GM23338 (cell line): ENCODE data around the gene MIR17HG. TPM values are rescaled to one million over a fixed set of nuclear protein-coding genes. Genes with fewer than 3 reads are reported as not detected.

Experiments
- ATAC-seq: fragments of 200-7000 bp; cut with Tn5 transposase; 3 replicates; pipeline ENCODE4 v1.9.1; 2020
- DNase-seq: peaks from one replicate; pipeline ENCODE4 v3.0.0-alpha.2; 2015; ENCODE audit warnings: low spot score
- H2AFZ ChIP-seq: fragments of 200-600 bp; sonication (generic); 2 replicates; pipeline ENCODE4 v1.8.0; 2016; ENCODE audit warnings: antibody characterized with exemption, mild to moderate bottlenecking, moderate library complexity
- H3F3A ChIP-seq: fragments of 200-600 bp; sonication (generic); replicated peaks from 2 replicates; pipeline ENCODE4 v1.8.0; 2017; ENCODE audit warnings: antibody characterized with exemption, mixed run types, low read depth
- H3K27ac ChIP-seq: fragments of 200-600 bp; sonication (generic); 2 replicates; pipeline ENCODE4 v1.6.1; 2016; ENCODE audit warnings: low read depth
- H3K27me3 ChIP-seq: fragments of 200-600 bp; sonication (generic); 2 replicates; pipeline ENCODE4 v1.8.0; 2016; ENCODE audit warnings: mild to moderate bottlenecking, mixed run types, moderate library complexity; ENCODE audit not compliant: insufficient read depth
- H3K36me3 ChIP-seq: fragments of 200-600 bp; sonication (generic); 2 replicates; pipeline ENCODE4 v1.8.0; 2016; ENCODE audit warnings: mild to moderate bottlenecking; ENCODE audit not compliant: insufficient read depth
- H3K4me1 ChIP-seq: fragments of 200-600 bp; sonication (generic); 2 replicates; pipeline ENCODE4 v1.8.0; 2016; ENCODE audit warnings: mild to moderate bottlenecking, moderate library complexity; ENCODE audit not compliant: insufficient read depth
- H3K4me2 ChIP-seq: fragments of 200-600 bp; sonication (generic); 2 replicates; pipeline ENCODE4 v1.7.1; 2017; ENCODE audit warnings: mixed run types
- H3K4me3 ChIP-seq: fragments of 200-600 bp; sonication (generic); 2 replicates; pipeline ENCODE4 v1.6.1; 2016; ENCODE audit warnings: mixed run types
- H3K79me2 ChIP-seq: fragments of 200-600 bp; sonication (generic); replicated peaks from 2 replicates; pipeline ENCODE4 v1.8.0; 2017; ENCODE audit warnings: mild to moderate bottlenecking; ENCODE audit not compliant: insufficient read depth
- H3K9me2 ChIP-seq: fragments of 200-600 bp; sonication (generic); 2 replicates; pipeline ENCODE4 v1.8.0; 2017; ENCODE audit not compliant: insufficient read depth
- H4K20me1 ChIP-seq: fragments of 200-600 bp; sonication (generic); replicated peaks from 2 replicates; pipeline ENCODE4 v1.8.0; 2017; ENCODE audit warnings: mild to moderate bottlenecking; ENCODE audit not compliant: insufficient read depth
- H3K27ac Mint-ChIP-seq: 2 replicates; pipeline ENCODE4 v1.8.0; 2020; ENCODE audit warnings: inconsistent platforms, mild to moderate bottlenecking, moderate library complexity, mixed read lengths
- H3K27me3 Mint-ChIP-seq: 3 replicates; pipeline ENCODE4 v1.8.0; 2022; ENCODE audit warnings: low read depth, mild to moderate bottlenecking, moderate library complexity, mixed read lengths, inconsistent platforms; ENCODE audit not compliant: insufficient read depth, poor library complexity
- H3K36me3 Mint-ChIP-seq: 3 replicates; pipeline ENCODE4 v1.8.0; 2021; ENCODE audit warnings: low read depth, mild to moderate bottlenecking, inconsistent platforms, moderate library complexity, mixed read lengths
- H3K4me1 Mint-ChIP-seq: 3 replicates; pipeline ENCODE4 v1.8.0; 2020; ENCODE audit warnings: mild to moderate bottlenecking, inconsistent platforms, mixed read lengths
- H3K4me3 Mint-ChIP-seq: 3 replicates; pipeline ENCODE4 v1.8.0; 2021; ENCODE audit warnings: moderate library complexity, mild to moderate bottlenecking, inconsistent platforms, mixed read lengths
- H3K9me3 Mint-ChIP-seq: 3 replicates; pipeline ENCODE4 v1.8.0; 2020; ENCODE audit warnings: moderate library complexity, mild to moderate bottlenecking, inconsistent platforms, mixed read lengths
- CREB1 ChIP-seq: fragments of 250-450 bp; sonication (Bioruptor Pico); IDR thresholded peaks from 2 replicates; pipeline ENCODE4 v1.5.0; 2020; ENCODE audit warnings: low read depth, mild to moderate bottlenecking, moderate library complexity
- CTCF ChIP-seq, 2 experiments: fragments of 200-600 bp in 1 of 2; sonication (generic) in 1 of 2; conservative IDR thresholded peaks; 2 replicates each; pipeline versions ENCODE4 v1.5.1 to v1.6.1; 2016 to 2017; ENCODE audit warnings: antibody characterized with exemption in 2 of 2, low read depth in 2 of 2, mild to moderate bottlenecking in 2 of 2, moderate library complexity in 1 of 2
- EZH2 ChIP-seq: fragments of 200-600 bp; sonication (generic); IDR thresholded peaks from one replicate; pipeline ENCODE4 v1.8.0; 2017; ENCODE audit warnings: antibody characterized with exemption, mild to moderate bottlenecking, low read depth; ENCODE audit not compliant: unreplicated experiment
- JUNB ChIP-seq: IDR thresholded peaks from one replicate; pipeline ENCODE4 v1.6.1; 2016; ENCODE audit warnings: antibody characterized with exemption; ENCODE audit not compliant: unreplicated experiment
- NANOG ChIP-seq: IDR thresholded peaks from 2 replicates; pipeline ENCODE4 v1.6.1; 2016; ENCODE audit warnings: antibody characterized with exemption, borderline replicate concordance
- POLR2AphosphoS5 ChIP-seq: IDR thresholded peaks from 2 replicates; pipeline ENCODE4 v1.6.1; 2016; ENCODE audit warnings: antibody characterized with exemption, low read depth
- REST ChIP-seq: IDR thresholded peaks from one replicate; pipeline ENCODE4 v1.6.1; 2018; ENCODE audit warnings: antibody characterized with exemption; ENCODE audit not compliant: unreplicated experiment
- STAT1 ChIP-seq: IDR thresholded peaks from one replicate; pipeline ENCODE4 v1.6.1; 2016; ENCODE audit warnings: antibody characterized with exemption; ENCODE audit not compliant: unreplicated experiment
- ZNF114 ChIP-seq: fragments of 250-450 bp; sonication (Bioruptor Pico); IDR thresholded peaks from 2 replicates; pipeline ENCODE4 v1.5.0; 2020; ENCODE audit warnings: mild to moderate bottlenecking, moderate library complexity
- ZNF462 ChIP-seq: fragments of 250-450 bp; sonication (Bioruptor Pico); IDR thresholded peaks from 2 replicates; pipeline ENCODE4 v1.5.0; 2020; ENCODE audit warnings: mild to moderate bottlenecking, moderate library complexity
- polyA plus RNA-seq: library from polyadenylated mRNA; unstranded; fragments of >200 nt; fragmentation: Nextera tagmentation; extraction: Ambion mirVana; gene quantifications from 2 replicates; pipeline ENCODE4 v1.2.1, GENCODE V29; 2016
- total RNA-seq: library from RNA; depleted of rRNA; stranded (reverse); fragments of >200 nt; shearing (Covaris generic); gene quantifications from 2 replicates; pipeline ENCODE4 v1.2.3, GENCODE V29; 2014

The MIR17HG gene
- total and polyA plus RNA-seq, 2 experiments from 2014 or later = 14.8 to 46.0 TPM

- no peak for TF ChIP-seq REST
- TF ChIP-seq POLR2AphosphoS5 = no peak
- no peak for TF ChIP-seq NANOG
- no peak for TF ChIP-seq JUNB
- no peak for TF ChIP-seq EZH2
- no peak for TF ChIP-seq STAT1
- no peak for TF ChIP-seq CREB1 (CRISPR knock-in tag)
- no peak for TF ChIP-seq CTCF (conservative IDR thresholded peaks at IDR 0.05; ENCODE audit: low read depth in 2 of 2)
- no peak for TF ChIP-seq ZNF114
Measured at GRCh38 chr13:91346062-91346461, 1.4 kb upstream of the MIR17HG start (continued).

- Mint-ChIP-seq H3K36me3 (peaks cover 30% of the 10 kb centered on the region), H3K27me3 (peaks cover 14% of the 10 kb centered on the region), H3K27ac (peak overlapping the region; percentile 91), H3K4me3 (peak overlapping the region; percentile 89), H3K4me1 (peaks cover 14% of the 10 kb centered on the region), H3K9me3 (peaks cover 4% of the 10 kb centered on the region; the same call in 2 of the 3 replicates)
- Histone ChIP-seq H3K9me2 (no peaks in the 10 kb centered on the region), H3K79me2 (peaks cover 37% of the 10 kb centered on the region), H3K27me3 (no peaks in the 10 kb centered on the region), H2AFZ (peak overlapping the region; percentile 82; the same call in 1 of the 2 replicates), H3K4me1 (peaks cover 27% of the 10 kb centered on the region), H3K27ac (peak overlapping the region; percentile 93), H3K36me3 (peaks cover 26% of the 10 kb centered on the region), H3K4me3 (peak overlapping the region; percentile 65), H3F3A (peaks cover 9% of the 10 kb centered on the region; the same call in 1 of the 2 replicates), H3K4me2 (peak overlapping the region; percentile 82), H4K20me1 (peaks cover 25% of the 10 kb centered on the region)
- DNase-seq = peak; percentile 34
- peak; percentile 35 for ATAC-seq
- no peak for TF ChIP-seq ZNF114
- no peak for TF ChIP-seq REST
- TF ChIP-seq ZNF462 (CRISPR knock-in tag) = no peak
Measured at GRCh38 chr13:91346850-91347201, 661 bp upstream of the MIR17HG start.
